Muscle of leg (tissue), 11 donors: Measurements from ENCODE around the gene RERE. TPM values are rescaled to one million over a fixed set of nuclear protein-coding genes. Genes with fewer than 3 reads are reported as not detected.
A peak's percentile ranks its signal among the peaks of the same experiment; 100 is the strongest.

Experiments
- DNase-seq: peaks from one replicate; pipeline ENCODE4 v3.0.0; 2013
- H3K27ac ChIP-seq: one replicate; pipeline ENCODE4 v1.5.1; 2013; ENCODE audit warnings: mild to moderate bottlenecking, low read length, control low read depth
- H3K27me3 ChIP-seq: one replicate; pipeline ENCODE4 v1.6.1; 2013; ENCODE audit warnings: low read length; ENCODE audit not compliant: control insufficient read depth, insufficient read depth
- H3K36me3 ChIP-seq: one replicate; pipeline ENCODE4 v1.6.1; 2013; ENCODE audit warnings: low read length; ENCODE audit not compliant: control insufficient read depth, insufficient read depth
- H3K4me1 ChIP-seq: one replicate; pipeline ENCODE4 v1.6.1; 2013; ENCODE audit warnings: low read length; ENCODE audit not compliant: control insufficient read depth, insufficient read depth
- H3K4me3 ChIP-seq: one replicate; pipeline ENCODE4 v1.5.1; 2013; ENCODE audit warnings: low read length, control low read depth
- H3K9me3 ChIP-seq: replicated peaks from 2 replicates; pipeline ENCODE4 v1.6.1; 2013; ENCODE audit warnings: low read depth, low read length; ENCODE audit not compliant: control insufficient read depth
- WGBS: methylation state at CpG from one replicate; pipeline ENCODE4 v1.1.5; 2013; ENCODE audit warnings: missing lambda C conversion rate; ENCODE audit not compliant: insufficient coverage; 5-methylcytosine and 5-hydroxymethylcytosine counted together
- polyA plus RNA-seq, 8 donors: library from polyadenylated mRNA; unstranded; fragments of 120-200 nt; gene quantifications; one replicate each; pipeline versions ENCODE4 v1.2.1 to v1.2.3, GENCODE V29; 2013; ENCODE audit warnings: inconsistent platforms in 1 of 8, low replicate concordance in 1 of 8; ENCODE audit not compliant: insufficient read length in 8 of 8, insufficient read depth in 1 of 8
- total RNA-seq: library from RNA; stranded (reverse); fragments of 120-200 nt; gene quantifications from one replicate; pipeline ENCODE4 v1.2.4, GENCODE V29; 2013

The RERE gene
- total and polyA plus RNA-seq, 9 donors: 63.7 to 102 (median 82.8) TPM

DNA sequence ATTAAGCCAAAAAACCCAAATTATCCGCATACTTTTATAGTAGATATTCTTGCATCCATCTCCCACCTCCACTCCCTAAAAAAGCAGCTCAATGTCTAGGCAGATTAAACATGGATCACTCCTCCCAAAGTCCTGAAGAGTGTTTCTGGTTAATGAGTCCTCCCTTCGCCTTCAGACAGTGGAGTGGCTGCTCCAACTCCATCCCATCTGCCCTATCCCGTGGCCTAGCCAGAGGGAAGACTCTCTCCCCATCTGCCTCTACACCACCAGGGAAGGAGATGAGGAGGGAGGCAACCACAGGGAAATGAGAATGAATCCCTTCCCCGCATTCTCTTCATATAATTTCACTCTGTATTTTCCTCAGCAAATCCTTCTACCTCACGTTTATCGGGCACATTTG lies 395.7 kb downstream of the RERE start:
- H3K27ac ChIP-seq: peak overlapping the region; percentile 95
- H3K4me1 ChIP-seq: peaks cover 33% of the 10 kb centered on the region
- WGBS: 100% methylated on average over 1 of the region's 6 CpGs
- H3K9me3 ChIP-seq: no peaks in the 10 kb centered on the region
- peak overlapping the region; percentile 82 for H3K4me3 ChIP-seq
- no peaks in the 10 kb centered on the region for H3K27me3 ChIP-seq
- peaks cover 23% of the 10 kb centered on the region for H3K36me3 ChIP-seq
- no peak for DNase-seq

DNA sequence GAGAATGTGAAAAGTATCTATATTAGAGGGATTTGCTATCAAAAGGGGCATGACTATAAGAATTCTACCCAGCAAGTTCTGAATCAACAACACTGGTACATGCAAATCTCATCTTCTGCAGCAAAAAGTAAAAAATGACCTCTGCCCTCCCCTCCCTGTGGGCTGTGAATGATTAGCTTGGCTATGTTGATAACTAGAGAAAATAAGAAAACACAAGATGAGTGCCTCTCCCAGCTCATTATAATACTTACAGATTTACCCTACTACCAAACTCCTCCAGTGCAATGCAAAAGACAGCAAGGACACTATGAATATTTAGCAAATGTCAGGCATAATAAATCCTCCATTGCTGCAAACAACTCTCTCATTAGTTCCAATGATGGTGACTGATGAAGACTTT lies 397.1 kb downstream of the RERE start:
- peaks cover 29% of the 10 kb centered on the region for H3K4me1 ChIP-seq
- no peak overlapping the region for H3K27ac ChIP-seq
- H3K36me3 ChIP-seq: peaks cover 28% of the 10 kb centered on the region
- H3K27me3 ChIP-seq: no peaks in the 10 kb centered on the region
- no peaks in the 10 kb centered on the region for H3K9me3 ChIP-seq
- DNase-seq: no peak
- no peak overlapping the region for H3K4me3 ChIP-seq

DNA sequence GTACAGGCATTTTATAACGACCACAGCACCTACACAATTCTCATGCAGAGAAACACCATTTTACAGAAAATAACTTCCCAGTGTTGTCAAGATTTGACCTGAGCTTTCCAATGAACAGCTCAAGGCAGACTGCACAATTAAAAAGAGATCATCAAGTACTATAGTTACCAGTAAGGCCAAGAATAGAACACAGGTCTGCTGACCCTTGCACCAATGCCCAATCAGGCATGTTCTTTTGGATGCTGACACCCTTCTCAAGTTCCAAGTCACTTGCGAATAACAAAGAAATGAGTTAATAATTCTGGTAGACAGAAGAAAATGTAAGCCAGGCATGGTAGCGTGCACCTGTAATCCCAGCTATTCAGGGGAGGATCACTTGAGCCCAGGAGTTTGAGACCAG lies 397.6 kb downstream of the RERE start:
- H3K27ac ChIP-seq: no peak overlapping the region
- H3K9me3 ChIP-seq: no peaks in the 10 kb centered on the region
- peaks cover 26% of the 10 kb centered on the region for H3K4me1 ChIP-seq
- H3K36me3 ChIP-seq: peaks cover 28% of the 10 kb centered on the region
- H3K27me3 ChIP-seq: no peaks in the 10 kb centered on the region
- no peak overlapping the region for H3K4me3 ChIP-seq
- WGBS: 80% methylated on average over 3 of the region's 3 CpGs
- no peak for DNase-seq

DNA sequence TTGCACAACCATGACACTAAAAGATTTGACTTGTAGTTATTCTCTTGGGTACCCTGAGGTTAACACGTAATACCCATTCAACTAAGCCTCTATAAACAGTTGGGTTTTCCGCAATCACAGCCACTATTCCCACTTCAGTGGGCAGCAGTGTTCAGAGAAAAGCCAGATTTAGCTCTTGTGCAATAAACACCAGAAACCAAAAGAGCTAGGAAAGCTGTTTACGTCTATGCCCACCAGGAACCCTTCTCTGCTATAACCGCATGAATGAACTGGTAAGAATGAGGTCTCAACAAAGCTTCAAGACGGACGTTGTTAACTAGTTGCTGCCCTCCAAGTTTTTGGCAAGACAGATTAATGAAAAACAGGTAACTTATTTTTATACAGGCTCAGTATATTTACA lies 398.3 kb downstream of the RERE start:
- no peak overlapping the region for H3K27ac ChIP-seq
- H3K27me3 ChIP-seq: no peaks in the 10 kb centered on the region
- peaks cover 19% of the 10 kb centered on the region for H3K4me1 ChIP-seq
- H3K9me3 ChIP-seq: no peaks in the 10 kb centered on the region
- no peak overlapping the region for H3K4me3 ChIP-seq
- 75% methylated on average over 2 of the region's 6 CpGs for WGBS
- peaks cover 28% of the 10 kb centered on the region for H3K36me3 ChIP-seq
- DNase-seq: no peak

DNA sequence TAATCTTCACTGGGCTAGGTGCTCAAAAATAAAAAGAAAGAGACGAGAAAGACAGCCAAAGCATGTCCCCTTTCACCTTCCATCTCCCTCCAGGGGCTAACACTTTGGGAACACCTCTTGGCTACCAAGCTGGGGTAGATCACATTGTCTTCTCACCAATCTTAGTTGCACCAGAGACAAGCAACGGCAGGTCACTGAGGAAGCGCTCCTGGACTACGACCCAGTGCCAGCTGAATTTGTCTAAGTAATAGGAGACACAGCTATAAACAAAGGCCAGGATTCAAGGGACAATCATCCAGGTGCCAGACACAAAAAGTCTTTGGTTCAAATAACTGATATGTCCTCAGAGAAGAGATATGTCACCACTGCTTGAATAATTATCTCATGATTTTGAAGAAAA lies 399.1 kb downstream of the RERE start:
- Histone ChIP-seq H3K27ac (no peak overlapping the region), H3K27me3 (no peaks in the 10 kb centered on the region), H3K9me3 (no peaks in the 10 kb centered on the region), H3K4me3 (no peak overlapping the region), H3K36me3 (peaks cover 29% of the 10 kb centered on the region), H3K4me1 (peaks cover 18% of the 10 kb centered on the region)
- no CpG with 5 or more reads among the region's 4 CpGs for WGBS
- no peak for DNase-seq

DNA sequence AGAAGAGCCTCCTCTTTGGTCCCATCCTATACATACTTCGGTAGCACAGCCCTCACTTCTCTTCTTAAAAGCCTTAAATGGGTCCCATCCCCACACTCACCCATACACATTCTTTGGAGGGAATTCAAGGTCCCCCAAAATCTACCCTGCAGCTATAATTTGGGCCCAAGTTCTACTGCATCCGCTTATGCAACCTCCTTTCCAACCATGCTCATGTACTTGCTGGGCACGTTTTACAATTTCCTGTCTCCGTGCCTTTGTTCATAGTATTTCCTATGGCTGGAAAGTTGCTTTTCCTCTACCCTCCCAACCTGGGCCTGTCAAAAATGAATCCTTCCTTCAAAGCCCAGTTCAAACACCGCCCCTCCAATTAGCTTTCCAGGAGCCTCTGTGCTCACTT lies 399.8 kb downstream of the RERE start:
- peaks cover 31% of the 10 kb centered on the region for H3K36me3 ChIP-seq
- 75% methylated on average over 4 of the region's 5 CpGs for WGBS
- DNase-seq: no peak
- no peak overlapping the region for H3K27ac ChIP-seq
- no peak overlapping the region for H3K4me3 ChIP-seq
- peaks cover 19% of the 10 kb centered on the region for H3K4me1 ChIP-seq
- no peaks in the 10 kb centered on the region for H3K9me3 ChIP-seq
- H3K27me3 ChIP-seq: no peaks in the 10 kb centered on the region

DNA sequence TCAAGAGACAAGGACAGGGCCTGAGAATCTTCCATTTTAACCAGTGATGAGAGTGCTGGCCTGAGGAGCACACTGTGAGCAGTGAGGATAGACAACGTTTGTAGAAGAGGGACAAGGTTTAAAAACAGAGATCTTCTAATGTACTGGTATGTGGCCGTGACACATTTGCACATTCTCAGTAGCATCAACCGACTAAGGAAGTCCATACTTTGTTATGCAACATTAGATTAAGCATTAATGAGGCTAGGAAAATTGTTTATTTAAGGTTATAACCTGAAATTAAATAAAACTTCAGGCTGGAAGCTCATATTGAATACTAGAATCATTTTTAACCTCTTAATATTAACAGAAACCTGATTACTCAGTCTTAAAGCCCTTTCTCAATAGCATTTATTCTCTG lies 400.6 kb downstream of the RERE start:
- Histone ChIP-seq H3K4me3 (no peak overlapping the region), H3K27ac (no peak overlapping the region), H3K9me3 (no peaks in the 10 kb centered on the region), H3K4me1 (peaks cover 24% of the 10 kb centered on the region), H3K27me3 (no peaks in the 10 kb centered on the region), H3K36me3 (peaks cover 34% of the 10 kb centered on the region)
- DNase-seq: no peak
- no CpG with 5 or more reads among the region's 3 CpGs for WGBS

DNA sequence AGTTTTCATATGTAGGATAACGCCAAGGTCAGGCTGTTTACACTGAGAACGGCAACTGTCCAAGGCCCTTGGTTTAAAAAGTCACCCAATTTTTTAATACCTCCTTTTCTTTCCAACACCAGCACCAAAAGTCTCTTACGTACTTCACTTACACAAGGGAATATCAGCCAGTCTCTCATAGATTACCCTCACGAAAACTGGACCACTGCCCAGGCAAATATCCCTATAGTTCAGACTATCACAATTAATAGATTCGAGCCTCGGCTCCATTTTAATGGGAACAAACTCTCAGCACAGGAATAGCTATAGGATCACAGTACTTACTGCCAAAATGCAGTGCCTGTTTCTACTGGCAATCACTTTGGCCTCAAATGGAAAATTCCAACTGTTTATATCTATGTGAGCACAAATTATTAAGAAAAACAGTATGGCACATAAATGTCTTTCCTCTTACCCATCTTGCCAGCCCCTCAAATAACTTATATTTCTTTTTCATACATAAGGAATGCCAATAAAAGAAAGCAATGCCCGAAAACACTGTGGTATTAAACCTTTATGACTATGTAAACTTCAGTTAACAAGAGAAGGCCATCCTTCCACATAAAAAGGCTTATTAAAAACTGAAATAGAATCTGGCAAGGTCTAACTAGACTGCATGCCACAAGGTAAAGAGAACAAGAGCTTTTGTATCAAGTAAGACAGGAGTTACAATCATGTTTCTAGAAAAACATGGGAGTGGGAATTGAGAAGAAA lies 401.7 kb downstream of the RERE start:
- WGBS: 46% methylated on average over 6 of the region's 7 CpGs

DNA sequence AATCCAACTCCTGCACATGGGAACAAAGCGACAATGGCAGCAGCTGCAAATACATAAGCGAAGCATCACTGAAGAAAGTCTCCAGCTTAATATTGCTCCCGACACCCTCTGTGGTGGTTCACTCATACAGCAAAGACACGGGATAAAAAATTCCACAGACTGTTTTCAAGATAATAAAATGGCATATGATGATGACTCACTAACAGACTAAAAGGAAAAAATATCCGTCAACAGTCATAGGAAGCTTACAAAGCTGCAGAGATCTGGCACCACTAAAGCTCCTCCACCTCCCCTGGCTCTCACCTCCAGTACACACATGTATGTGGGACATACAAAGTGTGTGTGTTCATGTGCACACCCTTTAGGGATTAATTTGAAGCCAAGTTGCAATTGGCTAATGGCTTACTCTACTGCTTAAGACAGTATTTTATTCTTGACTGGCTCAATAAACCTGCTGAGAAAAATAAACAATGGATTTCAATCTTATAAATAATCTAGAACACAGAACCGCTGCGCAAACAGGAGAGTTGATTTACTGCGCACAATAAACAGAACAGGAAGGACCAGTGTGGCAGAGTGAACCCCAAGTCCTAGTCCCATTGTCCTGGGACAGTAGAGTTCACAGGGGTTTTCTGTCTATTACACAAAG lies 405.1 kb downstream of the RERE start:
- Histone ChIP-seq H3K4me3 (no peak overlapping the region), H3K27ac (peak overlapping the region; percentile 67), H3K9me3 (no peaks in the 10 kb centered on the region), H3K4me1 (peaks cover 42% of the 10 kb centered on the region), H3K27me3 (no peaks in the 10 kb centered on the region), H3K36me3 (peaks cover 19% of the 10 kb centered on the region)
- peak; percentile 72 for DNase-seq
- WGBS: 90% methylated on average over 2 of the region's 8 CpGs

More for the DNA sequence above, 401.7 kb downstream of the RERE start:
- DNase-seq: no peak
- H3K27ac ChIP-seq: no peak overlapping the region
- H3K36me3 ChIP-seq: peaks cover 36% of the 10 kb centered on the region
- H3K27me3 ChIP-seq: no peaks in the 10 kb centered on the region
- H3K4me1 ChIP-seq: peaks cover 27% of the 10 kb centered on the region
- no peaks in the 10 kb centered on the region for H3K9me3 ChIP-seq
- H3K4me3 ChIP-seq: no peak overlapping the region

DNA sequence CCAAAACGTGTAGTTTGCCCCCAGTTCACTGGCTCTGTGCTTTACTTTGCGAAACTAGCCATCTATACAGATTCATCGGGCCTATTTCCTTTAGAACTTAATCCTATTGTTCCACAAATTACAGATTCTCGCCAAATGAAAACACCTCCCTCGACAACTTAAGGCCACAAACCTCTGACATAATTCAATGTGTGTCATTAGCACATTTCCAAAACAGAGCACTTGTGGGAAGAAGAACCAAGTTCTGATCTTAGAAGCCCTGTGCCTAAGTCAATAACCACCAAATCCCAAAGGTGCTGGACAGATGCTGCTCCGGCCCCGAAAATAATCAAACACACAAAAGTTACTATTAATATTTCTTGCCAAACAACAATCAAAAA lies 405.6 kb downstream of the RERE start:
- Histone ChIP-seq H3K4me3 (no peak overlapping the region), H3K27me3 (no peaks in the 10 kb centered on the region), H3K4me1 (peaks cover 45% of the 10 kb centered on the region), H3K36me3 (peaks cover 21% of the 10 kb centered on the region), H3K9me3 (no peaks in the 10 kb centered on the region), H3K27ac (peak overlapping the region; percentile 67)
- DNase-seq: no peak
- 57% methylated on average over 4 of the region's 7 CpGs for WGBS
